ENCODE measurements around the gene GRAMD1A.
"Not testable (repeated sequence)": the region's sequence is repeated elsewhere in the genome, so short reads cannot be mapped to it uniquely, and the experiment has no call there.

GRAMD1A gene

DNA sequence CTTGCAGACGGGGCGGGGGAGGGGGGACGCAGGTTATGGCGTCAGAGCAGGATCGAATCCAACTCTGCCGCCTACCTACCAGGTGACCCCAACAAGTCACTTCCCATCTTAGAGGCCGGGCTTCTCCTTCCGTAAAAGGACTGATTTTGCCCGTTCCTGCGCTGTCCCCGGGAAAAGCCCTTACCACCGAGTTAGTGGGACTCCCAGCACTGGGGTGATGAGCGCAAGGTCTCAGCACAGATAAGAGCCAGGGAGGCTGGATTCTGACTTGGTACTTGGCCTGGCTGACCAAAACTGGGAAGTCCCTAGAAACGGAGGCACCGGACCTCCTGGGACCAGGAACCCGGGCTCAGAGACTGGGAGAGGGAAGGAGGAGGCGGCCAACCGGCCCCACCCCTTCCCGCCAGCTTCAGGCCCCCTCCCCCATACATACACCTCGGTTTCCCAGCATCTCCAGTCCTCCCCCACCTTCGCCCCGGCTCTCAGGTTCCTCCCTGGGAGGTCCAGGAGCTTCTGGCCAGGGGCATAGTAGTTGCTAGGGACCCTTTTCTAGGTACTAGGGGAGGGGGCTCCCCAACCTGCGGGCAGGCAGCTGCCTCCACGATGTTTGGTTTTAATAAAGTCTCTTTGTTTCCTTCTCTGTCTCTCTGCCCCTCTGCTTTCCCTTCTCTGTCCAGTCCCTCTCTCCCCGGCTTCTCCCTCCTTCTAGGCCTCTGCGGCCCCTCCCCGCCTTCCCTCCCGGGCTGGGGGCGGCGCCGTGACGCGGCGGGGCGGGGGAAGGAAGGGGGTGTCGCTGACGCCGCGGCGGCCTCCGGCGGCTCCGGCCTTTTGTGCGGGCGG is at the start of gene GRAMD1A:
TSS of gene GRAMD1A (plus strand) at position 826 of the 840 bp plus-strand sequence. CDS start 156 bp downstream, outside the sequence.
- no peak for DNase-seq

GRCh38 chr19:34953092-34953491 is 47.0 kb upstream of the GRAMD1A start:
- no peak for DNase-seq

DNA sequence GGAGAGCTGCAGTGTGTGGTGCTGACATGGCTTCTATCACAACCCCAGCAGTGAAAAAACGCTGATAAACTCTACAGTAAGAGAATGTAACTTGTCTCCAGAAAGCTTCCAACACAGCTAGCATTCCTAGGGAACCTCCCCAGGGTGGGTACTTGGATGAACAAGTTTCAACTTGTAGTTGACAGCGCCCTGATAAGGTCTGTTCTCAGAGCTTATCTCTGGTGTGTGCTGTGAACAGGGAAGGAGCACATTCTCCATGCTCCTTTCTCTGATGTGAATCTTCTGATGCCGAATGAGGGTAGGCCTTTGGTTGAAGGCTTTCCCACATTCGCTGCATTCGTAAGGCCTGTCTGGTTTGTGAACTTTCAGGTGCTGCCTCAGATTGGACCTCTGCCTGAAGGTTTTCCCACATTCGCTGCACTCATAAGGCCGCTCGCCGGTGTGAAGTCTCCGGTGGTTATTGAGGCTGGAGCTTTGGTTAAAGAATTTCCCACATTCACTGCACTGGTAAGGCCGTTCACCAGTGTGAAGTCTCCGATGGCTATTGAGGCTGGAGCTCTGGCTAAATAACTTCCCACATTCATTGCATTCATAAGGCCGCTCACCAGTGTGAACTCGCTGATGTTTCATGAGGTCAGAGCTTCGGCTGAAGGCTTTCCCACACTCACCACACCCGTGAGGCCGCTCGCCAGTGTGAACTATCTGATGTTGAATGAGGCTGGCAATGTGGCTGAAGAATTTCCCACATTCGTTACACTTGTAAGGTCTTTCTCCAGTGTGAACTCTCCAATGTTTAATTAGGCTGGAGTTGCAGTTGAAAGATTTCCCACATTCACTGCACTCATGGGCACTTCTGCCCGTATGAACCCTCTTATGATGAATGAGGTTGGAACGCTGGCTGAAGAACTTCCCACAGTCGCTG is 42.0 kb upstream of the GRAMD1A start:
- DNase-seq: no peak

GRCh38 chr19:34959021-34959420 is 41.1 kb upstream of the GRAMD1A start:
- no peak for DNase-seq

DNA sequence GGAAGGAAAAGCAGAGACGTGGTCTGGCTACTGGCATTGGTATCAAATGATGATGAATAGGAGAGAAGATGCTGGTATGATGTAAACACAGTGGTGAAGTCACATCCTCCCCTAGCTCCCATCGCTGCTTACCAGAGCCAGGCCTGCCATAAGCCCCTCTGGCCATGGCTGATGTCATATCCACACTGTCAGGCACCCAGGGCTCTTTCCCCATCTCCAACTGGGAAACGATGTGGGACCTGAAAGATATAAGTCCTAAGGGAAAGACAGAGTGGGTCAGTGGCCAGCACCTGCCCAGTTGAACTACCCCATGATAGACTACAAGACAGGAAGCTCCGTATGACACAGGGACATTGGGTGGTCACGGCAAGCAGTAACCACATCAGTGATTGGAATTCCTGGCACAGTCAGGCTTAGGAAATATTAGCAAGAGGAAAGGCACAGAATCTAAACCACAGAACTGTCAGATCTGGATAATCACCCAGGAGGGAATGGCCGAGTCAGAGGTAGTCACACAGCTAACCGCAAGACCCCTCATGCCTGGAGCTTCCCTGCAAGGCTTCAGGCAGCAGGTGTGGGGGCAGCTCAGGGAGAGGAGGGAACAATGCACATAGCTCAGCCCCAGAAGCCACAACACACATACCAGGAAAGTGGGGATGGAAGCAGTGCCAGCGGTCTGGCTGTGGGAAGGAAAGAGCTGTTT is 39.9 kb upstream of the GRAMD1A start:
- DNase-seq: no peak

DNA sequence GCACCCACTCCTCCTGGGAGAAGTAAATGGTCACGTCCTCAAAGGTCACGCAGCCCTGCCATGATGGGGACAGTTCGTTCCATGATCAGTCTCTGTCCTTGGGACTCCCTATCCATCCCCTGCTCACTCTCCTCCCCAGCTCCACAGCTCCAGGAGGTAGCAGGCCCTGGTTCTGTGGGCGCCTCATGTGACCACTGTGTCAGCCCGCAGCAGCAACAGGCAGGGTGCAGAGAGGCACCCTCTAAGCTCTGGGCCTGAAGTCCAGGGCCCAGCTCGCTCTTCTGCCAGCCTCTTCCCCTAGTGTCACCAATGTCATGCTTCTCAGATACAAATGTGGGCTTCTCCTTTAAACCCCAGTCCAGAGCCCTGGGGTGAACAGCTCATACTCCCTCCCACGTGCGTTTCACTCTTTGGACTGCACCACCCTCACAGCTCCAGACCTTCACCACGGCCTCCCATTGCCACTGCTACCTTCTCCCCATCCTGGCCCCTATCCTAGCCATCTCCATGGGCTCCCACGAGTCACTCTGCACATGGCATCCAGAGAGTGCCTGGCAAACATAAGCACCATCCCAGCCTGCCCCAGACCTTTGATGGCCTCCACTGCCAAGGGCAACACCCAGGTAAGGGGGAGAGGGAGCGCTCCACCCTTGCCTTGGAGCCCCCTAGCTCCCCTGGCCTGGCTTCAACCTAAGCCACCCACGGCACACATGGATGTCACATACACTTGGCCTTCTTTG is 39.0 kb upstream of the GRAMD1A start:
- no peak for DNase-seq

GRCh38 chr19:34961775-34962686 is 38.1 kb upstream of the GRAMD1A start:
- DNase-seq: no peak

- no peak for DNase-seq
These were observed 37.2 kb upstream of the GRAMD1A start for GRCh38 chr19:34962687-34963572.

DNA sequence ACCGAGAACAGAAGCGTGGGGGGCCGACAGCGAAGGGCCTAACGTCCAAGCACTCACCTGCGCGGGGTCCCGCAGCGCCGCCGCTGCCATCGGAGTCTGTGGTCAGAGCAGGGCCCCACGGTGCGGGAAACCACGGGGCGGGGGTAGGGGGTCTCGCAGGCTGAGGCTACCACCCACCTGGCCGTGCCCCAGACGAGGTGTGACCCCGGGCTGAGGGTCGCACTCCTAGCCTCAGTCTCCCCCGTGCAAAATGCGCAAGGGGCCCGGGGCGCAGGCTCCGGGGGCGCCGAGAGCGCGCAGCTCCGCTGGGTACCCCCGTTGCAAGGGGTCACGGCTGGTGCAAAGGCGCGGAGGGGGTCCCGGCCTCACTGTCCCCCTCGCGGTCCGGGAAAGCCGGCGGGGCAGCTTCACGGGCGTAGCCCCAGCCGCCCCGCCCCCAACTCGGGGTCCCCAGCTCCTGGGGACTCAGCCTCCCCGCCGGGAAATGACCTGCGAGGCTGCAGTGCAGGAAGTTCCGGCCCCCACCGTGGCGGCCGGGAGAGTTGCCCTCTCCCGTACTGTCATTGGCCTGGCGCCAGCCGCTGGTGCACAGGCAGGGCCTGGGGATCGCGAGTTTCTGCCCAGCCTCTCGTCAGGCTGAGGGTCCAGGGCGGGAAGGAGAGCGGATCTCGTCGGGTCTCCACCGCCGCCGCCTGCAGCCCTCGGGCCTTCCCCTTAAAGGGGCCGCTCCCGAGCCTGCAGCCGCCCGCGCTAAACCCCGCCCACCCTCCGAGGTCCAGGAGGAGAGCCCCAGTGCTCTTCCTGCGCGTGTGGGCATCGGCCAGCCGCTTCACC is 36.3 kb upstream of the GRAMD1A start, which contains the start of gene ZNF792:
TSS of gene ZNF792 (minus strand) at position 657 of the 834 bp plus-strand sequence. CDS start at position 90, 567 bp downstream.
- no peak for DNase-seq

DNA sequence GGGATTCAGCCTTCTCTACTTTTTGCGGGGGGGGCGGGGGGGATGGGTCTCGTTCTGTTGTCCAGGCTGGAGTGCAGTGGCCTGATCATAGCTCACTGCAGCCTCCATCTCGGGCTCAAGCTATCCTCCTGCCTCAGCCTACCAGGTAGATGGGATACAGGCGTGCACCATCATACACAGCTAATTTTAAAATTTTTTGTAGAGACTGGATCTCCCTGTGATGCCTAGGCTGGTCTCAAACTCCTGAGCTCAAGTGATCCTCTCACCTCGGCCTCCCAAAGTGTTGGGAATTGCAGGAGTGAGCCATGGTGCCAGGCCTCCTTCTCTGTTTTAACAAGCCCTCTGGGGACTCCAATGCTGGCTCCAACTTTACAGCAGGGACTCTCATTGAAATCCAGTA is 35.5 kb upstream of the GRAMD1A start:
- DNase-seq: no peak

DNA sequence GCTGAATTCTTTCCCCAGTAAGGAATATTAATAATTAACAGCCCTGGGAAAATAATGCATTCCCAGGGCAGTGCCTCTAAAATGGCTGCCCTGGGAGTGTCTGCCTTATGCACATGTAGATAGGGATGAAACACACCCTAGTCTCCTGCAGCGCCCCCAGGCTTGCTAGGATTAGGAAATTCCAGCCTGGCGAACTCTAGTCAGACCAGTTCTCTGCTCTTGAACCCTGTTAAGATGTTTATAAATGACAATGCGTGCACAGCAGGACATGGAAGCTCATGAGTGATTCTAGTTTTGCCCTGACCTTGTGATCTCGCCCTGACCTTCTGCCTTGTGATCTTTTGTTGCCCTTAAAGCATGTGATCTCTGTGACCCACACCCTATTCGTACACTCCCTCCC is 34.6 kb upstream of the GRAMD1A start:
- DNase-seq: not testable (repeated sequence)

DNA sequence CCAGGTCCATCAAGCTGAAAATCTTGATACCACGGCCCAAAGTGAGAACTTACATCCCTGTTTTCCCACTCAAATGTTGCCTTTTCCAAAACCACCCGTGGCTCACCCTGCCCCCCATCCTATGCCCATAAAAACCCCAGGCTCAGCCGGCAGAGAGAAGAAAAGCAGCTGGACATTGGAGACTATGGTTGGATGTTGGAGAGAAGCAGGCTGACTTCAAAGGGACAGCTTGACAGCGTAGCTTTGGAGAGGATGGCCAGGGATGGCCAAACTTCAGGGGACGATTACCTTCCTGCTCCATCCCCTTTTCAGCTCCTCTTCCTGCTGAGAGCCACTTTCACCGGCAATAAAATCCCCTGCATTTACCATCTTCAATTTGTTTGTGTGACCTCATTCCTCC is 32.6 kb upstream of the GRAMD1A start:
- no peak for DNase-seq

GRCh38 chr19:34969721-34970120 is 30.4 kb upstream of the GRAMD1A start:
- DNase-seq: no peak

DNA sequence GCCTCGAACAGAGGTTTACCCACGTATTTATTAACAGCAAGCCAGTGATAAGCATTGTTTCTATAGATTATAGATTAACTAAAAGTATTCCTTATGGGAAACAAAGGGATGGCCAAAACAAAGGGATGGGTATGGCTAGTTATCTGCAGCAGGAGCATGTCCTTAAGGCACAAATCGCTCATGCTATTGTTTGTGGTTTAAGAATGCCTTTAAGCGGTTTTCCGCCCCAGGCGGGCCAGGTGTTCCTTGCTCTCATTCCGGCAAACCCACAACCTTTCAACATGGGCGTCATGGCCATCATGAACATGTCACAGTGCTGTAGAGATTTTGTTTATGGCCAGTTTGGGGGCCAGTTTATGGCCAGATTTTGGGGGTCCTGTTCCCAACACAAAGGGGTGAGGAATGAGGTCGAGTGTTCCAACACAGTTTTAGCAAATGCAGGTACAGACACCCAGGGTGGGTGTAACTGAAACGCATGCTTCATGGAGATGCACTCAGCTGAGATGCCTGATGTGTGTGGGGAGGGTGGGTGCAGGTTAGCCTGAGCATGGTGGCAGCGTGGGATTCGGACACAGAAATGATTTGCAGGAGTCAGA is 29.8 kb upstream of the GRAMD1A start:
- DNase-seq: not testable (repeated sequence)

- no peak for DNase-seq
These were observed 27.9 kb upstream of the GRAMD1A start for GRCh38 chr19:34972163-34972705.

GRCh38 chr19:34974646-34975045 is 25.5 kb upstream of the GRAMD1A start:
- DNase-seq: no peak

DNA sequence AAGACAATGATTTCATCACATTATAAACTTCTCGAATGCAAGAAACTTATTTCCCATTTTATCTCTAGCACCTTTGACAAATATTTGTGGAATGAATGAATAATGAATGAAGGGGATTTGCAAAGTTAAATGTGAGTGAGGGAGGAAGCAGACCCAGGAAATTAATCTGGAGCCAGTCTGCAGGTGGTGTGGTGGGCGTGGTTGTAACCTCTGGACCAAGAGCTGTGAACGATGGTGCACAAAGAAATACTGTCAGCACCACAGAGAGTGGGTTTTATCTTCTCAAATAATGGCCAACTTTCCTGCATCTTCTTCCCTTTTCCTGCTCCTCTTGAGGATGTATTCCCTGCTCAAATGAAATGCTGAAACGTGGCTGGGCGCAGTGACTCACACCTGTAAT is 25.1 kb upstream of the GRAMD1A start:
- no peak for DNase-seq

DNA sequence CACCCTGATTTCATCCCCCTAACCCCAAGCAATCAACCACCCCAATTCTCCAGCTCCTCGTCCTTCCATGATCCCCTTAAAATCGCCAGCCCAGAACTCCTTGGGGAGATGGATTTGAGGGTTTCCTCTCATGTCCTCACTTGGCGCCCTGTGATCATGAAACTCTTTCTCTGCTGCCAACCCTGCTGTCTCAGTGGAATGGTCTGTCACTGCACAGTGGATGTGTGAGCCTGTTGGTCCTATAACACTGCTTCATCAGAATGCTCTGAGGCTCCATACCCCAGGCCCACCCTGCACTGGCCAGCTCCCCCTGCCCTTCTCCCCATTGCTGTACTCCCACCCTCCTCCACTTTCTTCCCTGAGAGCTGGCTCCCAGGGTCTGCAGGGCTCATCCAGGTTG is 23.5 kb upstream of the GRAMD1A start:
- DNase-seq: no peak

Measured in NCI-H2081 treated with DMSO at 0.1 percent for 48 hours (cell line).